Keratinocyte (primary cell): ENCODE results near the gene RGL1.

Source experiments
- CTCF ChIP-seq, 3 experiments: IDR thresholded peaks in 1 of 3; conservative IDR thresholded peaks in 1 of 3; optimal IDR thresholded peaks in 1 of 3; 2 replicates in 2 of 3; 3 replicates in 1 of 3; pipeline versions ENCODE3 to v1.5.1; 2011; ENCODE audit warnings: low read length in 3 of 3, mild to moderate bottlenecking in 3 of 3, moderate library complexity in 2 of 3, control low read depth in 1 of 3, inconsistent platforms in 1 of 3; ENCODE audit not compliant: insufficient read depth in 2 of 3; ENCODE audit errors: extremely low read depth in 1 of 3
- EZH2 ChIP-seq: IDR thresholded peaks from one replicate; pipeline ENCODE4 v1.6.1; 2012; ENCODE audit warnings: inconsistent platforms, mild to moderate bottlenecking, low read length, moderate library complexity

- TF ChIP-seq CTCF (optimal IDR thresholded peaks at IDR 0.05 in 1 of 3, IDR thresholded peaks at IDR 0.05 in 1 of 3, conservative IDR thresholded peaks at IDR 0.05 in 1 of 3; ENCODE audit: extremely low read depth in 1 of 3, insufficient read depth in 2 of 3, low read length in 3 of 3) (no peak), EZH2 (no peak)
Observed at GRCh38 chr1:183884526-183884925, 79.6 kb downstream of the RGL1 start.
